GM12878 (cell line): ENCODE data around the gene KIAA1328. TPM values are rescaled to one million over a fixed set of nuclear protein-coding genes. Genes with fewer than 3 reads are reported as not detected.

Experiments
- ATAC-seq: fragments of 200-7000 bp; cut with Tn5 transposase; 3 replicates; pipeline ENCODE4 v1.9.1; 2020; ENCODE audit warnings: mild to moderate bottlenecking, moderate library complexity
- BruUV-seq: library from RNA; stranded (reverse); fragments of 400-500 nt; replicated peaks from 2 replicates; lab custom pipeline; 2021; lab: Mats Ljungman, UMichigan
- CTCF ChIA-PET: fragments of 300-600 bp; sonication (Branson Sonifier 250); formaldehyde crosslinking; extraction: SDS; loops from one replicate; lab custom pipeline; 2021; ENCODE audit warnings: inconsistent platforms; lab: Yijun Ruan, JAX
- POLR2A ChIA-PET: fragments of 350-600 bp; formaldehyde crosslinking; extraction: SDS; loops from one replicate; lab custom pipeline; 2021; ENCODE audit warnings: inconsistent platforms; lab: Charles Lee
- RAD21 ChIA-PET: fragments of 300-600 bp; sonication (Branson Sonifier 250); formaldehyde crosslinking; loops from one replicate; lab custom pipeline; 2023; ENCODE audit warnings: antibody characterized with exemption; ENCODE audit not compliant: unreplicated experiment; lab: Charles Lee
- SMC1A ChIA-PET: fragments of 300-600 bp; sonication (Branson Sonifier 250); formaldehyde crosslinking; loops from one replicate; lab custom pipeline; 2023; ENCODE audit not compliant: unreplicated experiment, uncharacterized antibody; lab: Charles Lee
- DNase-seq: peaks from one replicate; pipeline ENCODE4 v3.0.0-alpha.2; 2011; ENCODE audit warnings: low read depth, low spot score
- FAIRE-seq: peaks from 3 replicates; lab custom pipeline; 2011; peaks lifted over from hg19 to GRCh38; lab: Jason Lieb, UNC
- H2AFZ ChIP-seq: 2 replicates; pipeline ENCODE4 v1.6.0; 2011; ENCODE audit warnings: low read depth, low read length, control low read depth; ENCODE audit not compliant: control insufficient read depth
- H3K27ac ChIP-seq: 2 replicates; pipeline ENCODE4 v1.5.1; 2011; ENCODE audit warnings: control low read depth; ENCODE audit not compliant: control insufficient read depth, insufficient read depth
- H3K27me3 ChIP-seq, 2 experiments: replicated peaks in 1 of 2; 2 replicates each; pipeline versions ENCODE4 v1.6.0 to v1.6.1; 2011; ENCODE audit warnings: low read length in 1 of 2; ENCODE audit not compliant: control insufficient read depth in 2 of 2, insufficient read depth in 2 of 2
- H3K36me3 ChIP-seq, 2 experiments: 2 replicates each; pipeline ENCODE4 v1.5.1; 2011; ENCODE audit warnings: low read length in 1 of 2; ENCODE audit not compliant: control insufficient read depth in 2 of 2, insufficient read depth in 2 of 2
- H3K4me1 ChIP-seq: 2 replicates; pipeline ENCODE4 v1.6.1; 2011; ENCODE audit warnings: mild to moderate bottlenecking, low read length, moderate library complexity, mixed read lengths; ENCODE audit not compliant: control insufficient read depth, insufficient read depth
- H3K4me2 ChIP-seq: 2 replicates; pipeline ENCODE4 v1.6.0; 2011; ENCODE audit warnings: control low read depth; ENCODE audit not compliant: control insufficient read depth, insufficient read depth
- H3K4me3 ChIP-seq: fragments of 200-600 bp; sonication (generic); 2 replicates; pipeline ENCODE4 v1.5.1; 2016
- H3K79me2 ChIP-seq: 2 replicates; pipeline ENCODE4 v1.6.0; 2011; ENCODE audit warnings: low read length; ENCODE audit not compliant: control insufficient read depth, insufficient read depth
- H3K9ac ChIP-seq: 2 replicates; pipeline ENCODE4 v1.8.0; 2011; ENCODE audit warnings: low read length, control low read depth, mixed read lengths; ENCODE audit not compliant: control insufficient read depth, insufficient read depth
- H3K9me3 ChIP-seq: replicated peaks from 3 replicates; pipeline ENCODE4 v1.5.1; 2011; ENCODE audit warnings: mild to moderate bottlenecking, low read length; ENCODE audit not compliant: control insufficient read depth, insufficient read depth
- H4K20me1 ChIP-seq: 2 replicates; pipeline ENCODE4 v1.6.0; 2011; ENCODE audit not compliant: control insufficient read depth, insufficient read depth
- CEBPZ ChIP-seq: fragments of 150-350 bp; IDR thresholded peaks from 2 replicates; pipeline ENCODE4 v1.6.1; 2016; ENCODE audit warnings: low read depth, low read length
- DPF2 ChIP-seq: fragments of 450-650 bp; IDR thresholded peaks from 2 replicates; pipeline ENCODE4 v1.6.1; 2017; ENCODE audit warnings: mild to moderate bottlenecking
- GABPA ChIP-seq: IDR thresholded peaks from 2 replicates; pipeline ENCODE4 v1.6.1; 2014; ENCODE audit warnings: antibody characterized with exemption, low read depth, mild to moderate bottlenecking, inconsistent platforms
- PAX8 ChIP-seq: fragments of 450-650 bp; IDR thresholded peaks from 2 replicates; pipeline ENCODE4 v1.6.1; 2017; ENCODE audit warnings: mild to moderate bottlenecking, moderate library complexity
- WGBS: methylation state at CpG from one replicate; pipeline ENCODE4 v1.1.6; 2016; ENCODE audit warnings: low lambda C conversion rate; ENCODE audit not compliant: insufficient replicate concordance, insufficient coverage; ENCODE audit errors: missing lambda C conversion rate; 5-methylcytosine and 5-hydroxymethylcytosine counted together
- in situ Hi-C: fragments of 300-500 bp; cut with MboI; formaldehyde crosslinking; loops from 9 replicates; pipeline ENCODE4 v1.14.3; 2018; ENCODE audit warnings: mixed read lengths
- intact Hi-C: fragments of 100-400 bp; cut with micrococcal nuclease; formaldehyde crosslinking; loops from one replicate; pipeline ENCODE4 v1.14.2; 2022; ENCODE audit not compliant: unreplicated experiment
- polyA plus RNA-seq, 11 experiments: library from polyadenylated mRNA; depleted of rRNA in 4 of 11; unstranded in 6 of 11; stranded (reverse) in 5 of 11; fragments of >200 nt; fragmentation: Nextera tagmentation in 4 of 11; fragmentation: Illumina TruSeq in 1 of 11; extraction: Ambion mirVana in 4 of 11; extraction: Trizol in 1 of 11; gene quantifications; 1 replicate in 1 of 11; 2 replicates in 10 of 11; pipeline versions ENCODE4 v1.2.1 to v1.2.3, GENCODE V29; 2011 to 2016; ENCODE audit warnings: inconsistent platforms in 2 of 11, missing spikeins in 2 of 11, low read depth in 1 of 11
- total RNA-seq, 4 experiments: library from RNA; depleted of rRNA in 3 of 4; stranded (reverse); fragments of >200 nt in 3 of 4; fragmentation: Illumina TruSeq in 1 of 4; extraction: Trizol in 1 of 4; gene quantifications; 2 replicates each; pipeline versions ENCODE4 v1.2.1 to v1.2.3, GENCODE V29; 2013 to 2021

Gene KIAA1328
- total and polyA plus RNA-seq, 10 of the 15 experiments (the other 5 are each of a cell fraction or from before 2014, with no cell fraction given) = 3.1 to 7.1 (median 4.6) TPM

- TF ChIP-seq CEBPZ (no peak), GABPA (no peak), PAX8 (no peak)
- TF ChIP-seq, all 136 proteins: peak for 0
These were observed 256.0 kb downstream of the KIAA1328 start (continued) for GRCh38 chr18:37084912-37085311.

- RAD21 ChIA-PET = no interaction called here
- intact Hi-C loops (no loop called here), in situ Hi-C loops (no loop called here)
- 35% methylated on average over 2 of the region's 2 CpGs for WGBS
- CTCF ChIA-PET = no interaction called here
- H4K20me1 ChIP-seq = no peaks in the 10 kb centered on the region
- TF ChIP-seq CEBPZ (no peak), DPF2 (no peak)
- no peak overlapping the region for H2AFZ ChIP-seq
- ATAC-seq = no peak
- no peak overlapping the region for H3K4me2 ChIP-seq
- H3K4me3 ChIP-seq = no peak overlapping the region
- no peak for FAIRE-seq
- DNase-seq = no peak
- H3K9ac ChIP-seq = no peak overlapping the region
- no TSS peak for BruUV-seq
- no peaks in the 10 kb centered on the region for H3K79me2 ChIP-seq
- H3K36me3 ChIP-seq = no peaks in the 10 kb centered on the region
- SMC1A ChIA-PET = no interaction called here
- no peak overlapping the region for H3K27ac ChIP-seq
- H3K9me3 ChIP-seq = no peaks in the 10 kb centered on the region
- no peaks in the 10 kb centered on the region for H3K4me1 ChIP-seq
- POLR2A ChIA-PET = no interaction called here
- no peaks in the 10 kb centered on the region for H3K27me3 ChIP-seq
These were observed 256.4 kb downstream of the KIAA1328 start for GRCh38 chr18:37085362-37085761.
